Forelimb muscle (tissue), 1 donor: Measurements from ENCODE around the gene PPP1R13B. TPM values are rescaled to one million over a fixed set of nuclear protein-coding genes. Genes with fewer than 3 reads are reported as not detected.

ENCODE experiments used
- DNase-seq: peaks from one replicate; pipeline ENCODE4 v3.0.0-alpha.2; 2013; ENCODE audit warnings: low read depth
- polyA plus RNA-seq: library from polyadenylated mRNA; unstranded; fragments of 120-200 nt; gene quantifications from one replicate; pipeline ENCODE4 v1.2.1, GENCODE V29; 2013; ENCODE audit not compliant: insufficient read length

The PPP1R13B gene
- polyA plus RNA-seq, 1 donor, result 7.7 TPM

DNA sequence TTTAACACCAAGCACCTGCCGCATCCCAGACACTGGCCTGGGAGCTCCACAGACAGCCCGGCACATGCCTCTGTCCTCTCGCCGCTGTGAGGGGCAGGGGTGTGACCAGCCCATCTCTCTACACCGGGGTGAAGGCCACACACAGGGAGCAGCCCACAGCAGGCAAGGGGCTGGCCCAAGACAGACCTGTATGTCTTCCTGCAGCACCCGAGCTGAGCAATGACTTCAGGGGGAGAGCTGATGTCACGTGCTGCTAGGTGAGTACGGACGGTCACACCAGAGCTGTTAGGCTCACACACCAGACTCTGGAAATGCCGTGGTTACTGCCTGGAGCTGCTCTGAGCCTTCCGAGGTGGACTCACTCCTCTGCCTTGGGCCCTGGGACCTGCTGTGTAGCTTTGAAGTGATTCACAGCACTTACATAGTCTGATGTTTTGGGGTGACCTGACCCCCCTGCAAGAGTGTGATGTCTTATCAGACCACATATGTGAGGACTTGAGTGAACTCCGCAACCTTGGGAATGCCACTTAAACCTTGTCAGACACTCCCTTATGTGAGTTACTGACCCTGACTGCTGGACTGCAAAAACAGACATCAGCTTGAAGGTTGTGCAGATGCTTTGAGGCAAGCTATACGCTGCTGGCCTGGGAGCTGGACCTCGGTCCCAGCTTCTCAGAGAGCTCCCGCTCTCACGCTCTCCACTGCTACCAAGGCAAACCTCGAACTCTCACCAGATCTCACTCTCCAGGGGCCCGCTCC lies 133.9 kb downstream of the PPP1R13B start:
- no peak for DNase-seq

DNA sequence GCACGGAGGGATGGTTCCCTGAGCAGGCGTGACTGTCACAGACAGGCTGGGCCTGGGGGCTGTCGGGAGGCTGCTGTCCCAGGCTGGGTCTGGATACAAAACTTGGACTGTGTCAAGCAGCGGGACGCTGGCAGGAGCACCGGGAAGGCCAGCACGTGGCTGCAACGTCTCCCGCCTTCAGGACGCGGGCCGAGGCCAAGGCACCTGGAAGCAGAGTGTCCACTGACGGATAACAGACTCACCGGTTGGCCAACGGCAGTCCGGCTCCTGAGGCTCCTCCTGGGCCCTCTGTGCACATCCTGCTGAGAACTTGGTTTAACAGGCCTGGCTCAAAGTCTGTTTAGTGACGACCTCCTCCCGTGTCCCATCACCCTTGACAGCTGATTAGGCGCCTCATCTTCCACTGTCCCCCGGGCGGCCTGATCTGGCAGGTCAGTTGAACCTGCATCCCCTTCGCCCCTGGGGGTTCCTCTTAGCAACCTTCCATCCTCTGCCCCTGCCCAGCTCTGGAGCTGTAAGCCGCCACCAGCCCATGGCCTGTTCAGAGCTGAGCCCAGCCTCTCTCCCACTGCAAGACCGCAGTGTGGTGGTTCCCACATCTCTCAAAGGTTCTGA lies 134.6 kb downstream of the PPP1R13B start:
- no peak for DNase-seq

DNA sequence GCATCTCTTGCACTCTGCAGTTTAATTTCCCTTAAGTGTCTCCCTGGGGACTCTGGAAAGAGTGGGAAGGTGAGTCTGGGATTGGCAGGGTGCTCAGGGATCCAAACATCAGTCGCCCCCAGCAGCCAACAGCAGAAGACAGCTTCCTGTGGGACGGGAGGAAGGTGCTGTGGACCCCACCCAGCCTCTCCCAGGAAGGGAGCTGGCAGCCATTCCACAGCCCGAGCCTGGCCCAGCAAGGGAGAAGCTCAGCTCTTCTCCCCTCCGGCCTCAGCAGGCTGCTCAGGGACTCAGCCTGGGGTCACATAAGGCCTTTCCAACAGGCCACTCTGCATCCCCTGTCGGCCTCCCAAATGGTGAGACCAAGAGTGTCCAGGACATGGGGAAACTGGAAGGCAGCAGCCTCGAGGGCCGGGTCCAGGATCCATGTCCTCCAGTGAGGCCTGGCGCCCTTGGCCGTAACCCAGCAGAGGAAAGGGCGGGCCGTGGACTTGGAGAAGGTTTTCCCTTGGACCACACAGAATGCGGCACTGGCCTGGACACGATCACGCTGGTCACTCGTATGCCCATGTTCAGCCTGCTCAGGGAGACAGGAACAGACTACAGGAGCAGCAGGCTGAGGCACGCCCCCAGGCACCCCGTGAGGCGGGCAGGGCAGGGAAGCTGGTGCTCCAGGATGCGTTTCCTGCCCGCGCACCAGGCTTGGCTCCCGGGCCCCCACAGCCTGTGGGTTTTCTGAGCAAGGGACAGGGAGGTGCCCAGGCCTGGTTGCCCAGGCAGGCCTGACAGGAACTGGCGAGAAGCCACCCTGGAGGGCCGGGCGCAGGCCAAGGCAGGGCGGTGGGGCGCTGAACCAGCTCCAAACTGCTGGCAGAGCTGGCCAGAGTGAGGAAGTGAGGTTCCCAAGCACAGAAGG lies 135.6 kb downstream of the PPP1R13B start:
- no peak for DNase-seq

DNA sequence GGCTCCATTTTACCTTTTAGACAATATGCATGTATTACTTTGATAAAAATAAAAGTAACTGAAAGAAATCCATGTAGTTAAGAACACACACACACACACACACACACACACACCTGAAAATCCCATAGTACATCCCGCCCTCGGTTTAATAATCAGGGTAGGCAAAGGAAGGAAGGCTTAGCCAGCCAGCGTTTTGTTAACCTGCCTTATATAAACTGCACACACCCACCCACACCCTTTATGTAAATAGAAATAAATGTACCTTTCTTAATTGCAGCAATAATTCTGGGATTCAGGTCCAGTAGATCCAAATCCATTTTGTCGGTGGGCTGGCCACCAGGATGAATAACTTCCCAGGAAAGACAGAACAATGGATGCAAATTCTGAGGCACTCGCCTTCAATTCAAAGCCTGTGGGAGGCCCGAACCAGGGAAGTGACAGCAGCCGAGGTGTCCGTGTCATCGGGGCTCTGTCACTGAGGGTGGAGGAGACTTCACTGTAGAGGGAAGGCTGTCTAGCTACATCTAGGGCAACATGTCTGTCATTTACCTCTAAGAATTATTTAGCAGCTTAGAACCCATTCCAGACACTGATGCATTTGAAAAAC lies 136.5 kb downstream of the PPP1R13B start:
- no peak for DNase-seq

DNA sequence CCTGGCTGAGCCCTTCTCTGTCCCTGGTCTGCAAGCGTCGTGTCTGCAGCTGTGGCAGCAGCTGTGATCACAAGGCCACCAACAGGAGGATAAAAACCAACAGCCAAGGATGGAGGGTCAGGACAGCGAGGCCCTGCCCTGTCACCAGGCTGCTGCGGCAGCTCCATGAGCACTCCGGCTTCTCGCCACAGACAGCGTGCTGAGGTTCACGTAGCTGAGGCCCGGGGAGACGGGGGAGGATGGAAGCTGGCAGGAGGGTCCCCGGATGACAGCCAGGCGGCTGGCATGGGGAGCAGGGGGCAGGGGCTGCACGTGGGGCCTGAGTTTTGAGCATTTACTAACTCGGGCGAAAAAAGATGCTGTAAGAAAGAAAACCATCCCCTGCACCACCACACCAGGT lies 137.6 kb downstream of the PPP1R13B start:
- DNase-seq, result no peak

DNA sequence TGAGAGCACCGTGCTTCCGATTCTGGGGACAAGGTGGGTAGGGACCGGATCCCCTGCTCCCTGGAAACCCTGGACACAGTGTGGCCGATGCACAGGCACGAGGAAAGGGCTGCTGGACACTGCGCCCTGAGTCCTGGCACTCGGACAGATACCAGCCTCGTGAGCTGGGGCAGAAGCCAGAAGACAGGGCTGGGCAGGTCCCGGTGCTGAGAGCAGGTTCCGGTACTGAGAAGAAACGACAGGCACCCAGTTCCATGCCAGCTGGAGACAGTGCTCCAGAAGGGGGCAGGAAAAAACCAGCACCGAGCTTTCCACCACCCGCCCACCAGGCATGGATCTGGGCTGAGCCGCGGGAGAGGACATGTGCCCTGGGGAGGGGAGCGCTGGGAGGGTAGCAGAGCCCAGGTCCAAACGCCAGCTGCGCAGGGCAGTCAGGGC lies 138.6 kb downstream of the PPP1R13B start:
- no peak for DNase-seq

DNA sequence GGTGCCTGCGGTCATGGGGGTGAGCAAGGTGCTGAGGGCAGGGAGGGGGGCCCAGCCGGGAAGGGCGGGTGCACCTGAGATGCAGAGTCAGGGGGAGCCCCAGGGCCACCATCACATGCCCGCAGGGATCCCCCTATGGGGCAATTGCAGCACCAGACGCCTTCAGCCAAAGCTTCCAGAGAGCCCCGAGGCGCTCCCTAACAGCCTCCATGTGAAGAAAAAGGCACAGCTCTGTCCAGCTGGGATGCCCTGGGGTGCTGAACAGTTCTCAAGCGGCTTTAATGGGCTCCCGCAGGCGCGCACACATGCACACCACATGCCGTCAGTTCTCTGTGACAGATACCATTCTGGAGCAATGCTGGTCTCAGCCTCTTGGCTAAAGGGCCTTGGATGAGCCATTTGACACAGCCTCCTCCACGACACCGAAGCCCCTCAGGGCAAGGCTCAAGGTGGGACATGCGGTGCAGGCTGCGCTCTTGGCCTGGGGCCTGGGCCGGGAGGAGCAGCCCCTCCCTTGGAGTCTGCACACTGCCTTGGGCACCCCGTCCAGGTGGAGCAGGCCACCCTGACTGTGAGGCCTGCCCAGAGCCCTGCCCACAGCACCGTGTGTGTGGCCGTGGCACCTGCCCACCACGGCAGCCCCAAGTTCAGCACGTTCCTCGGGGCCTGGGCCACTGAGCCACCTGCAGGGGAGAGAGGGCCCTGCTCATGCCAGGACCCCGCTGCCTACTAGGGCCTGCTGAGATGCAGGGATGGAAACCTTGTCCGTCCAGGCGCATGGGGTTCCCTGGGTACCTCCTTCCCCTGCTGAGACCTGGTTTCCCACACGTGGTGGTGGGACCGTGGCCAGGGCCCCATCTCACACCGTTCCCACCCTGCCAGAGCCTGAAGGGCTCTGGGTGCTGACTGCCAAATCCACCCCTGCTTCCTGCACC lies 139.8 kb downstream of the PPP1R13B start:
- DNase-seq, result no peak

DNA sequence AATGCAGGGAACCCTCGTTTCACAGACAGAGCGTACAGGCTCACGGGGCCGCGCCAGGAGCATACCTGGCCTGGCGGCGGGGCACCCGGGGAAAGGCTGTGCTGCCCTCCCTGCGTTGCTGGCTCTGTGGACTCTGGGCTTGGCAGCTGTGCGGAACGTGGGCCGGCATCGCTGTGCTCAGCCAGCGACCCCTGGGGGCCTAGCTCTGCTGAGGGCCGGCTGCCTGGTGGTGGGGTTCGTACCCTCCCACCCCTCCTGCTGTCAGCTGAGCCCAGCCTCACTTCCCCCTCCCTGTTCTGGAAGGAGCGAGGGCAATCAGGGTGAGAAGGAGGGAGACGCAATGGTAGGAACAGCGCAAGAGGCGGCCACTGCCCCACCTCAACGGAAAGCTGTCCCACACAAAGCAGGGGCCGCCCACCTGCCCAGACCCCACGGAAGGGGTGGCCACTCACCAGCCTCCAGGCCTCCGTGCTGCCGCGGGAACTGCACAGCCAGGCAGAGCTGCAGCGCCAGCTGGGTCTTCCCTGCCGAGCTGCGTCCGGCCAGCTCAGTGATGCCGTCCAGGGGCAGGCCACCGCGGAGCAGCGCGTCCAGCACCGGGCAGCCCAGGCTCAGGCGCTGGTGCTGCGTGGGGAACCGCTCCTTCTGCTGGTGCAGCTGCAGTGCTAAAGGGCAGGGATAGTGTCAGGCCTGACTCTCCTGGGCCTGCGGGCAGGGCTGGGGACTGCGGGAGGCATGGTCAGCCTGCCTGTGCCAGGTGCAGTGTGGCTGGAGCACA lies 140.6 kb downstream of the PPP1R13B start:
- no peak for DNase-seq

DNA sequence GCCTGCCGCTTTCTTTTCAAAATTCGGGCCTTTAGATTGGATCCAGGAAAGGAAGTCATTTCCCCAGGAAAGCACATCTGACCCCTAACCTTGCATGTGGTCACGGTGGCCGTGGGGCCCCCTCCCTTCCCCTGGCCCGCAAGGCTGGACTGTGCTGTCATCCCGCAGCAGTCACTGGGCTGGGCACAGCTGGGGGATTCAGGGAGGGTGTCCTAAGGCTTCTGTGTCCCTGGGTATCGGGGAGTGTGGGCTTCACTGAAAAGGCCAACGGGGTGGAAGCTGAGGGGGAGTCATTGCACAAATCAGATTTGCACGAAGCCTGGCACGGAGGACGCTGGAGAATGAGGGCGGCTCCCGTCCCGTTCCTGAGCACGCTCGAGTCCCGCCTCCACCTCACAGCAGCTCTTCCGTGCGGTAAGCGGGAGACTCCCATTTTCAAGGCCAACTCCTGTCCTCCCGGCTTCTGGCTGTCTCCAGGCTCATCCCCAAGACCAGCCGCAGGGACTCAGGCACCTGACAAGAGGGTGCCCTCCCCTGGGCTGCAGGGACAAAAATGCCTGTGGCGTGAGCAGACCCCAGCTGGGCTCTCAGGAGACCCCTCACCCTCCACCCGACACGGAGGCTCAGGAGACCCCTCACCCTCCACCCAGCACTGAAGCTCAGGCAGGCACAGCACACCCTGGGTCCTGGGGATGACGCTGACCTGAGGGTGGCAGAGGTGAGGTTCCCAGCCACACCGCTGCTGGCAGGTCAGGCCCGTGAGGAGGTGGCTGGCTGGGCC lies 141.7 kb downstream of the PPP1R13B start:
- DNase-seq, result no peak

DNA sequence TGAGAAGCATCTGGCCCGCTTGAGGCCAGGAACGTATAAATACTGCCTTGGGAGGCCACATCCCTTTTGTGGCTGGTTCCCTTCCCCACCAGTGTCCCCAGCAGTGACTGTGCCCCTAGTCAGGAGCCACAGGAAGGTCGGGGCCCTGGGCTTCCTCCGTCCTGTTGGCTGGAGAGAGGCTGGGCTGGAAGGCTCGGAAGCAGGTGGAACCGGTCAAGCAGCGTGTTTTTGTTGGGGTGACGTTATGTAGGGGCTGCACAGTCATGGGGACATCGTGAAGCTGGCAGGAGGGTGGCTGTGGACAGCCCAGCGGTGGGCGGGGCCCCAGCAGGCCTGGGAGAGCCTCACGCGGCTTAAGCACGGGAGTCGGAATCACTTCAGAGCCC lies 142.3 kb downstream of the PPP1R13B start:
- DNase-seq, result no peak

DNA sequence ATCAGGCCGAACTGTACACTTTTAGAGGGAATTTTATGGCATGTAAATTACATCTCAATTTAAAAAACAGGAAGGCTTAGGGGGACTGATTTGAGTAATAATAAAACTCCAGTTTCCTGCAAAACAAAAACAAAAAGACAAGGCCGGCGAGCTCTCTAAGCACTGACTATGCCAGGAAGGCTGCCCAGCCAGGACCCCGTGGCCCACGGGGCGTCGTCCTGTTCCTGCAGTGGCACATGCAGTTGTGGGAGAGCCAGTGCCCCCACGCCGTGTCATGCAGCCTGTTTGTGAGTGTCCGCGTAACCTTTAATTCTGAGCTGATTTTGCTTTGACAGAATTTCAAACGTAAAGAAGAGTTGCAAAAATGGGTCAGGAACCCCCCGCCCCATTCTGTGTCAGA lies 142.7 kb downstream of the PPP1R13B start:
- no peak for DNase-seq

DNA sequence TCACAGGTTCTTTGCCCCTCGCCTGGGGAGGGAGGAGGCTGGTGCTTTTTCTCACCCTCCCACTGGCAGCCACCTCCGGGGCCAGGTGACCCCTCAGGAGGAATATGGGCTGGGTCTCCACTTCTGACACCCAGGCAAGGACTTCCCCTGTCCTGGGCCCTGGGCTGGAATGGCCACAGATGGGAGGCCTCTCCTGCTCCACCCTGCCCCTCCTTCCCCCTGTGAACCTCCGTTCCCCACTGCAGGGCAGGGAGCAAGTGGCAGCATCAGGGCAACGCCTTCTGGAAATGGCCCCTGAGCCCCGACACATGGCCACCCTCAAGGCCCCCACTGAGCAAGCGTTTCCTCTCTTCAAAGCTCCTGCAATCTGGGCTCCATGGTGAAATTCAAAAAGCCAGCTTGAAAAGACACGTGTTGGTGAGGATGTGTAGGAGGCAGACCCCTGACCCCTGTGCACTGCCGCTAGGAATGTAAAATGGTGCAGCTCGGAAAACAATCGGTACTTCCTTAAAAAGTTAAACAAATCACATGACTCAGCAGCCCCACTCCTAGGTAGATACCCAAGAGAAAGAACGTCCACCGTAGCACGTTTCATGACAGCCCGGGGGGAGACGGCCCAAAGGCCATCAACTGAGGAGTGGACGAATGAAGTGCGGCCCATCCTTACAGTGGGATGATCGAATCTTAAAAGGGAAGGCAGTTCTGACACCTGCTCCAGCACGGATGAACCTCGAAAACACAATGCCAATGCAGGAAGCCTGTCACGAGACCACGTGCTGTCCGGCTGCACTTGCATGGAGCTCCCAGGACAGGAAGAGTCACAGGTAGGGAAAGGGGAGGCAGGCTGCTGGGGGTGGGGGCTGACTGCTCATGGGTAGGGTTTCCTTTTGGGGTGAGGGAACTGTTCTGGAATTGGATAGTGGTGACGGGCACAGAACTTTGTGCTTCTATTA lies 143.7 kb downstream of the PPP1R13B start:
- DNase-seq, result no peak

DNA sequence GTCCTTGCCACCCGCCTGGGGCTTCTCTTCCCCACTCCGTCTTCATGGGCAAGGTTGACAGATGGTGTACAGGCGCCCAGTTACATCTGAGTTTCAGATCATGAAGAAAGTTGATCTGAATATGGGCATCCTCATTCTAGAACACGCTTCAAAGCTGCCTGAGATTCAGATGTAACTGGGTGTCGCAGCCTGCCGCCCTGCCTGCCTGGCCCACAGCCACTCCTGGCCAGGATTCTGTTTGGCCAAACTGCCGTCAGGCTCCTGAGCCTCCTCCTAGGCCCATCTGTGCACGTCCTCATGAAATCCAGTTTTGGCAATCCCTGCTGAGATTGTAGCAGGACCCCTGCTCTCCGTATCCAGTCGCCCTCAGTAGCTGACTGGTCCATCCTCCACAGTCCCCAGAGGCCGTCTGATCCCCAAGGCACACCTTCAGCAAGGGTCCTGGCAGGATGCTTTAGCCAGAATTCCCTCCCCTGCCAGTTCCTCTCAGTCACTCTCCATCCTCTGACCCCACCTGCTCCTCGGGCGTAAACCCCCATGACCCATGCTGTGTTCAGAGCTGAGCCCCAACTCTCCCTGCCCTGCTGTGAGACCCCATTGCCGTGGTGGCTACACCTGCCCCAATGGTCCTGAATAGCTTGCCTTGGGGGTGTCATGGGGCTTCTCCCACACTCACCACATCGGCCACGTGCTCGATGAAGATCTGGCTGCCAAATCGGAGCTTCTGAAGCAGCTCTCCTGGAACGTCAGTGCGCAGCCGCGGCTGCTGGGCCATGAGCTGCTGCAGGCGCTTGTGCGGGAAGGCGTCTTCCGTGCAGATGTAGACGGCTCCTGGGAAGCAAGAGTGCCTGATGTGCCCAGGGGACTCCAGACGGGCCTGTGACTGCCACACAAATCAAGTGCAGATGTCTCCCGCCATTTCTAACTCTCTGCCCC lies 144.6 kb downstream of the PPP1R13B start:
- no peak for DNase-seq

DNA sequence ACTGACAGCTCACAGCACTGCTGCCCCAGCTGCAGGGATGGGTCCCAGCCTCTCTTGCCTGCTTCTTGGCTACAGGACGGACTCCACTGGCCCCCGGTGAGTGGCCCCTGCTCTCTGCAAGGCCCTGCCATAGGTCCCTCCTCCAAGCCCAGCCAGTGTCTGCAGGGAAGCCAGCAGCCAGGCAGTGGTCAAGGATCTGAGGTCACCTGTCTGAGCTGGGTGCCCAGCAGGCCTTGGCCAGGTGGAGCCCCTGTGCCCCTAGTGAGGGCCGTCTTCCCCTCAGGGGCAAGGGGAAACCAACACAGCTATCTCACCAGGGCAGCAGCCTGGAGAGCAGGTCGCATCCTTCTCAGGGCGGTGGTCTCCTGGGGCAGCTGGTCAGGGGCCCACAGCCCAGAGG lies 145.3 kb downstream of the PPP1R13B start:
- no peak for DNase-seq

DNA sequence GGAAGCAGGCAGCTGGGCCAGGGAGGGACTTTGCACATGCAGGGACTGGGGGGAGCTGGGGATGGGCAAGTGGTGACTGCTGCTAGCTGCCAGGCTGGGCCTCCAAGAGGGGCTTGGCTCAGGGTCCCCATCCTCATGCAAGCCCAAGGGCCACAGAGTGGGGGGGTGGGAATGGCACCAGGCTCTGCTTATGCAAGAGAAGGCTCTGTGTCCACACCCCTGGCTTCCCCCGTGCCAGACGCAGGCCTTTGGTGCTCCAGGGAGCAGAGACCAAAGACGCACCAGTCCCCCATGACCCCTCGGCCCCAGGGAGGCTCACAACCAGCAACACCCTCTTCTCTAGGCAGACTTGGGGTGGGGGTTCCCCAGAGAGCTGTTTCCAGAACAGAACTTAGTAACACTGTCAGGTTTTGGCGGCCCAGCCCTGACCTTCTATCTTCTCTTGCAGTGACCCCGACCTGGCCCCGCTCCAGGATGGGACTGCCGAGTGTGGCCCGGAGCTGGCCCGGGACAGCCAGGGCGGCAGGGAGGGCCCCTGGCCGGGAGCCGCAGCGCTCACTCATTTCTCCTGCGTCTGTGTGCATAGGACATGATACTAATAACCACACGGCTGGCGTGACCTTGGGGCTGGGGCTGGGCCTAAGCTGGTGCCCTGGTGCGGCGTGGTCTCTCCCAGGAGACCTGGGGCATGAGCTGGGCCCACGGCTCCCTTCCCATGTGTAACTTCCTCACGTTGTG lies 146.5 kb downstream of the PPP1R13B start:
- no peak for DNase-seq
